GM23338 (cell line): Measurements from ENCODE around the gene RAPGEF4. TPM values are rescaled to one million over a fixed set of nuclear protein-coding genes. Genes with fewer than 3 reads are reported as not detected.

ENCODE experiments used
- ATAC-seq: fragments of 200-7000 bp; cut with Tn5 transposase; 3 replicates; pipeline ENCODE4 v1.9.1; 2020
- DNase-seq: peaks from one replicate; pipeline ENCODE4 v3.0.0-alpha.2; 2015; ENCODE audit warnings: low spot score
- H2AFZ ChIP-seq: fragments of 200-600 bp; sonication (generic); 2 replicates; pipeline ENCODE4 v1.8.0; 2016; ENCODE audit warnings: antibody characterized with exemption, mild to moderate bottlenecking, moderate library complexity
- H3F3A ChIP-seq: fragments of 200-600 bp; sonication (generic); replicated peaks from 2 replicates; pipeline ENCODE4 v1.8.0; 2017; ENCODE audit warnings: antibody characterized with exemption, mixed run types, low read depth
- H3K27ac ChIP-seq: fragments of 200-600 bp; sonication (generic); 2 replicates; pipeline ENCODE4 v1.6.1; 2016; ENCODE audit warnings: low read depth
- H3K27me3 ChIP-seq: fragments of 200-600 bp; sonication (generic); 2 replicates; pipeline ENCODE4 v1.8.0; 2016; ENCODE audit warnings: mild to moderate bottlenecking, mixed run types, moderate library complexity; ENCODE audit not compliant: insufficient read depth
- H3K36me3 ChIP-seq: fragments of 200-600 bp; sonication (generic); 2 replicates; pipeline ENCODE4 v1.8.0; 2016; ENCODE audit warnings: mild to moderate bottlenecking; ENCODE audit not compliant: insufficient read depth
- H3K4me1 ChIP-seq: fragments of 200-600 bp; sonication (generic); 2 replicates; pipeline ENCODE4 v1.8.0; 2016; ENCODE audit warnings: mild to moderate bottlenecking, moderate library complexity; ENCODE audit not compliant: insufficient read depth
- H3K4me2 ChIP-seq: fragments of 200-600 bp; sonication (generic); 2 replicates; pipeline ENCODE4 v1.7.1; 2017; ENCODE audit warnings: mixed run types
- H3K4me3 ChIP-seq: fragments of 200-600 bp; sonication (generic); 2 replicates; pipeline ENCODE4 v1.6.1; 2016; ENCODE audit warnings: mixed run types
- H3K79me2 ChIP-seq: fragments of 200-600 bp; sonication (generic); replicated peaks from 2 replicates; pipeline ENCODE4 v1.8.0; 2017; ENCODE audit warnings: mild to moderate bottlenecking; ENCODE audit not compliant: insufficient read depth
- H3K9me2 ChIP-seq: fragments of 200-600 bp; sonication (generic); 2 replicates; pipeline ENCODE4 v1.8.0; 2017; ENCODE audit not compliant: insufficient read depth
- H4K20me1 ChIP-seq: fragments of 200-600 bp; sonication (generic); replicated peaks from 2 replicates; pipeline ENCODE4 v1.8.0; 2017; ENCODE audit warnings: mild to moderate bottlenecking; ENCODE audit not compliant: insufficient read depth
- H3K27ac Mint-ChIP-seq: 2 replicates; pipeline ENCODE4 v1.8.0; 2020; ENCODE audit warnings: inconsistent platforms, mild to moderate bottlenecking, moderate library complexity, mixed read lengths
- H3K27me3 Mint-ChIP-seq: 3 replicates; pipeline ENCODE4 v1.8.0; 2022; ENCODE audit warnings: low read depth, mild to moderate bottlenecking, moderate library complexity, mixed read lengths, inconsistent platforms; ENCODE audit not compliant: insufficient read depth, poor library complexity
- H3K36me3 Mint-ChIP-seq: 3 replicates; pipeline ENCODE4 v1.8.0; 2021; ENCODE audit warnings: low read depth, mild to moderate bottlenecking, inconsistent platforms, moderate library complexity, mixed read lengths
- H3K4me1 Mint-ChIP-seq: 3 replicates; pipeline ENCODE4 v1.8.0; 2020; ENCODE audit warnings: mild to moderate bottlenecking, inconsistent platforms, mixed read lengths
- H3K4me3 Mint-ChIP-seq: 3 replicates; pipeline ENCODE4 v1.8.0; 2021; ENCODE audit warnings: moderate library complexity, mild to moderate bottlenecking, inconsistent platforms, mixed read lengths
- H3K9me3 Mint-ChIP-seq: 3 replicates; pipeline ENCODE4 v1.8.0; 2020; ENCODE audit warnings: moderate library complexity, mild to moderate bottlenecking, inconsistent platforms, mixed read lengths
- CREB1 ChIP-seq: fragments of 250-450 bp; sonication (Bioruptor Pico); IDR thresholded peaks from 2 replicates; pipeline ENCODE4 v1.5.0; 2020; ENCODE audit warnings: low read depth, mild to moderate bottlenecking, moderate library complexity
- CTCF ChIP-seq, 2 experiments: fragments of 200-600 bp in 1 of 2; sonication (generic) in 1 of 2; conservative IDR thresholded peaks; 2 replicates each; pipeline versions ENCODE4 v1.5.1 to v1.6.1; 2016 to 2017; ENCODE audit warnings: antibody characterized with exemption in 2 of 2, low read depth in 2 of 2, mild to moderate bottlenecking in 2 of 2, moderate library complexity in 1 of 2
- ETS1 ChIP-seq: IDR thresholded peaks from 2 replicates; pipeline ENCODE4 v1.6.1; 2016; ENCODE audit warnings: antibody characterized with exemption
- EZH2 ChIP-seq: fragments of 200-600 bp; sonication (generic); IDR thresholded peaks from one replicate; pipeline ENCODE4 v1.8.0; 2017; ENCODE audit warnings: antibody characterized with exemption, mild to moderate bottlenecking, low read depth; ENCODE audit not compliant: unreplicated experiment
- EZH2phosphoT487 ChIP-seq: fragments of 200-600 bp; sonication (generic); IDR thresholded peaks from one replicate; pipeline ENCODE4 v1.8.1; 2018; ENCODE audit warnings: antibody characterized with exemption; ENCODE audit not compliant: unreplicated experiment
- NANOG ChIP-seq: IDR thresholded peaks from 2 replicates; pipeline ENCODE4 v1.6.1; 2016; ENCODE audit warnings: antibody characterized with exemption, borderline replicate concordance
- POLR2AphosphoS5 ChIP-seq: IDR thresholded peaks from 2 replicates; pipeline ENCODE4 v1.6.1; 2016; ENCODE audit warnings: antibody characterized with exemption, low read depth
- ZNF114 ChIP-seq: fragments of 250-450 bp; sonication (Bioruptor Pico); IDR thresholded peaks from 2 replicates; pipeline ENCODE4 v1.5.0; 2020; ENCODE audit warnings: mild to moderate bottlenecking, moderate library complexity
- ZNF331 ChIP-seq: fragments of 250-450 bp; sonication (Bioruptor Pico); IDR thresholded peaks from 2 replicates; pipeline ENCODE4 v1.5.0; 2020; ENCODE audit warnings: low read depth, mild to moderate bottlenecking, moderate library complexity
- ZNF462 ChIP-seq: fragments of 250-450 bp; sonication (Bioruptor Pico); IDR thresholded peaks from 2 replicates; pipeline ENCODE4 v1.5.0; 2020; ENCODE audit warnings: mild to moderate bottlenecking, moderate library complexity
- polyA plus RNA-seq: library from polyadenylated mRNA; unstranded; fragments of >200 nt; fragmentation: Nextera tagmentation; extraction: Ambion mirVana; gene quantifications from 2 replicates; pipeline ENCODE4 v1.2.1, GENCODE V29; 2016
- total RNA-seq: library from RNA; depleted of rRNA; stranded (reverse); fragments of >200 nt; shearing (Covaris generic); gene quantifications from 2 replicates; pipeline ENCODE4 v1.2.3, GENCODE V29; 2014

Gene RAPGEF4
- total and polyA plus RNA-seq, 2 experiments from 2014 or later: 1.7 to 4.7 TPM

GRCh38 chr2:172788871-172789270 is 53.2 kb downstream of the RAPGEF4 start (continued):
- TF ChIP-seq ZNF462 (CRISPR knock-in tag) (no peak), ZNF331 (CRISPR knock-in tag) (no peak), CREB1 (CRISPR knock-in tag) (no peak), EZH2phosphoT487 (no peak), POLR2AphosphoS5 (no peak)

GRCh38 chr2:172790404-172790803 is 54.8 kb downstream of the RAPGEF4 start:
- no peak overlapping the region for H3K27ac ChIP-seq
- H3K36me3 Mint-ChIP-seq: no peaks in the 10 kb centered on the region
- no peaks in the 10 kb centered on the region for H3K27me3 Mint-ChIP-seq
- no peaks in the 10 kb centered on the region for H3K4me1 ChIP-seq
- H3K27me3 ChIP-seq: no peaks in the 10 kb centered on the region
- no peaks in the 10 kb centered on the region for H3K9me2 ChIP-seq
- no peak overlapping the region for H2AFZ ChIP-seq
- H4K20me1 ChIP-seq: no peaks in the 10 kb centered on the region
- no peak overlapping the region for H3K4me3 ChIP-seq
- H3K27ac Mint-ChIP-seq: no peak overlapping the region
- no peak overlapping the region for H3K4me3 Mint-ChIP-seq
- H3K9me3 Mint-ChIP-seq: no peaks in the 10 kb centered on the region
- ATAC-seq (no peak), DNase-seq (no peak)
- no peaks in the 10 kb centered on the region for H3F3A ChIP-seq
- no peak overlapping the region for H3K4me2 ChIP-seq
- no peaks in the 10 kb centered on the region for H3K36me3 ChIP-seq
- no peaks in the 10 kb centered on the region for H3K79me2 ChIP-seq
- no peaks in the 10 kb centered on the region for H3K4me1 Mint-ChIP-seq
- no peak for TF ChIP-seq ETS1
- no peak for TF ChIP-seq CREB1 (CRISPR knock-in tag)
- no peak for TF ChIP-seq CTCF (conservative IDR thresholded peaks at IDR 0.05; ENCODE audit: low read depth in 2 of 2)
- TF ChIP-seq EZH2: no peak
- TF ChIP-seq ZNF114: no peak
- TF ChIP-seq ZNF331 (CRISPR knock-in tag): no peak
- TF ChIP-seq NANOG: no peak
- TF ChIP-seq POLR2AphosphoS5: no peak
